PC-3 (cell line): Measurements from ENCODE around the gene ANAPC2. TPM values are rescaled to one million over a fixed set of nuclear protein-coding genes. Genes with fewer than 3 reads are reported as not detected.

Experiments used
- ATAC-seq: fragments of 200-7000 bp; cut with Tn5 transposase; 2 replicates; pipeline ENCODE4 v1.9.1; 2020; ENCODE audit warnings: mild to moderate bottlenecking, moderate library complexity
- BruUV-seq: library from RNA; stranded (reverse); fragments of 400-500 nt; replicated peaks from 2 replicates; lab custom pipeline; 2021; lab: Mats Ljungman, UMichigan
- CTCF ChIA-PET: fragments of 300-600 bp; sonication (Branson Sonifier 250); formaldehyde crosslinking; loops from one replicate; lab custom pipeline; 2022; ENCODE audit warnings: antibody characterized with exemption; lab: Charles Lee
- POLR2A ChIA-PET: fragments of 300-600 bp; sonication (Branson Sonifier 250); formaldehyde crosslinking; loops from one replicate; lab custom pipeline; 2022; ENCODE audit warnings: antibody characterized with exemption; ENCODE audit not compliant: unreplicated experiment; lab: Charles Lee
- DNase-seq: peaks from one replicate; pipeline ENCODE4 v3.0.0-alpha.2; 2015
- H2AFZ ChIP-seq: fragments of 300-600 bp; sonication (generic); 2 replicates; pipeline ENCODE4 v1.6.0; 2016; ENCODE audit warnings: antibody characterized with exemption, low read length
- H3F3A ChIP-seq: fragments of 300-600 bp; sonication (generic); one replicate; pipeline ENCODE4 v1.6.0; 2017; ENCODE audit warnings: antibody characterized with exemption, low read length, control low read depth, mild to moderate bottlenecking; ENCODE audit not compliant: unreplicated experiment
- H3K27ac ChIP-seq: fragments of 300-600 bp; sonication (generic); 2 replicates; pipeline ENCODE4 v1.5.1; 2016; ENCODE audit warnings: mild to moderate bottlenecking, low read length
- H3K27me3 ChIP-seq: fragments of 300-600 bp; sonication (generic); 2 replicates; pipeline ENCODE4 v1.6.1; 2016; ENCODE audit warnings: low read length, mixed read lengths
- H3K36me3 ChIP-seq: fragments of 300-600 bp; sonication (generic); 2 replicates; pipeline ENCODE4 v1.6.1; 2016; ENCODE audit warnings: low read depth, mixed run types, low read length, mixed read lengths
- H3K4me1 ChIP-seq: fragments of 300-600 bp; sonication (generic); 2 replicates; pipeline ENCODE4 v1.5.1; 2016; ENCODE audit warnings: low read length; ENCODE audit not compliant: insufficient read depth
- H3K4me2 ChIP-seq: fragments of 300-600 bp; sonication (generic); 2 replicates; pipeline ENCODE4 v1.6.0; 2016; ENCODE audit warnings: low read length
- H3K4me3 ChIP-seq: fragments of 300-600 bp; sonication (generic); 2 replicates; pipeline ENCODE4 v1.5.1; 2016; ENCODE audit warnings: mild to moderate bottlenecking, low read length, mixed read lengths
- H3K79me2 ChIP-seq: fragments of 300-600 bp; sonication (generic); 2 replicates; pipeline ENCODE4 v1.6.1; 2017; ENCODE audit warnings: low read length, mixed read lengths
- H3K9ac ChIP-seq: fragments of 300-600 bp; sonication (generic); 2 replicates; pipeline ENCODE4 v1.6.0; 2016; ENCODE audit warnings: mild to moderate bottlenecking, low read length
- H3K9me2 ChIP-seq: fragments of 300-600 bp; sonication (generic); replicated peaks from 2 replicates; pipeline ENCODE4 v1.6.1; 2016; ENCODE audit warnings: mixed run types, low read length, mixed read lengths
- H3K9me3 ChIP-seq: fragments of 300-600 bp; sonication (generic); 2 replicates; pipeline ENCODE4 v1.6.1; 2016; ENCODE audit warnings: low read length, mixed read lengths
- H4K20me1 ChIP-seq: fragments of 300-600 bp; sonication (generic); 2 replicates; pipeline ENCODE4 v1.6.1; 2016; ENCODE audit warnings: low read length, mixed read lengths
- CTCF ChIP-seq: fragments of 300-600 bp; sonication (generic); conservative IDR thresholded peaks from 2 replicates; pipeline ENCODE4 v1.5.1; 2017; ENCODE audit warnings: antibody characterized with exemption, low read depth, mild to moderate bottlenecking, low read length
- EZH2 ChIP-seq: fragments of 300-600 bp; sonication (generic); IDR thresholded peaks from one replicate; pipeline ENCODE4 v1.6.1; 2017; ENCODE audit warnings: antibody characterized with exemption, mild to moderate bottlenecking, low read length; ENCODE audit not compliant: unreplicated experiment
- EZH2phosphoT487 ChIP-seq: fragments of 300-600 bp; sonication (generic); IDR thresholded peaks from 2 replicates; pipeline ENCODE4 v1.6.1; 2018; ENCODE audit warnings: mild to moderate bottlenecking, antibody characterized with exemption, low read length, borderline replicate concordance
- intact Hi-C: fragments of 100-400 bp; cut with micrococcal nuclease; formaldehyde crosslinking; loops from 2 replicates; pipeline ENCODE4 v1.9.0; 2023
- total RNA-seq: library from RNA; depleted of rRNA; stranded (reverse); fragments of >200 nt; gene quantifications from 2 replicates; pipeline ENCODE4 v1.2.3, GENCODE V29; 2014

Gene ANAPC2
- total RNA-seq, 1 experiment from 2014 or later = 21.6 TPM

DNA sequence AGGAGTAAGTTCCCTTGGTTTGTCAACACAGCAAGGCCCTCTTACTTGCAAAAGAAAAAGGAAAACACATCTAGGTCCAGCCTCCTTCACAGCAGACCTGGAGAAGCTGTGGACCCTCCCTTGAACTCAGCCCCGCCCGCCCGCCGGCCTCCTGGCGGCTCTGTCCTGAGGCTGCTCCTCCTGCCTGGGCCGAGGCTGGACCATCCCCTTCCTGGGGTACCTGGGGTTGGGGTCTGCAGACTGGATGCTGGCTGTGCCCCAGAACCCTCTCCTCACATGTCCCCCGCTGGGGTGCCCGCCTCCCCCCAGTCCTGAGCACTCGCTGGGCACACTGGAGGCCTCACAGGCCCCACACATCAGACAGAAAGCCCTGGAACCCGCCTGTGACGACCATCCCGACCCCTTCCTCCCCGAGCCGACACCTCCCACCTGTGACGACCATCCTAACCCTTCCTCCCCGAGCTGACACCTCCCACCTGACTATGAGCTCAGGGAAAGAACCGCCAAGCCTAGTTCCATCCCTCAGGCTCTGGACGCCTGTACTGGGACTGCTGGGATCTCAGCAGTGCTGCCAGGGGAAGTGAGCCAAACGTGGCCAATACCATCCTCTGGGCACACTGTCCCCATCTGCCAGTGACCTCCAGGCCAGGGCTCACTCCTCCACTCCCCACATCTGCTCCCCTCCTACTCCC lies 9.3 kb downstream of the ANAPC2 start:
- no peaks in the 10 kb centered on the region for H3K9me3 ChIP-seq
- ATAC-seq = no peak
- no peaks in the 10 kb centered on the region for H3K36me3 ChIP-seq
- H3K9me2 ChIP-seq = no peaks in the 10 kb centered on the region
- H3K4me1 ChIP-seq = no peaks in the 10 kb centered on the region
- no peak overlapping the region for H3K4me3 ChIP-seq
- no peaks in the 10 kb centered on the region for H3K79me2 ChIP-seq
- no peak overlapping the region for H3K27ac ChIP-seq
- no TSS peak for BruUV-seq
- H3K4me2 ChIP-seq = no peak overlapping the region
- H3K9ac ChIP-seq = no peak overlapping the region
- no peak overlapping the region for H2AFZ ChIP-seq
- ChIA-PET CTCF (no interaction called here), POLR2A (interaction anchor here (0.6 kb wide), 1 partner anchor 49 kb away, joined by 3 read pairs; no protein-coding TSS in a partner anchor)
- no peaks in the 10 kb centered on the region for H3K27me3 ChIP-seq
- DNase-seq = no peak
- TF ChIP-seq CTCF (no peak), EZH2 (no peak), EZH2phosphoT487 (no peak)
- H3F3A ChIP-seq = no peaks in the 10 kb centered on the region
- H4K20me1 ChIP-seq = no peaks in the 10 kb centered on the region
- intact Hi-C loops = no loop called here

DNA sequence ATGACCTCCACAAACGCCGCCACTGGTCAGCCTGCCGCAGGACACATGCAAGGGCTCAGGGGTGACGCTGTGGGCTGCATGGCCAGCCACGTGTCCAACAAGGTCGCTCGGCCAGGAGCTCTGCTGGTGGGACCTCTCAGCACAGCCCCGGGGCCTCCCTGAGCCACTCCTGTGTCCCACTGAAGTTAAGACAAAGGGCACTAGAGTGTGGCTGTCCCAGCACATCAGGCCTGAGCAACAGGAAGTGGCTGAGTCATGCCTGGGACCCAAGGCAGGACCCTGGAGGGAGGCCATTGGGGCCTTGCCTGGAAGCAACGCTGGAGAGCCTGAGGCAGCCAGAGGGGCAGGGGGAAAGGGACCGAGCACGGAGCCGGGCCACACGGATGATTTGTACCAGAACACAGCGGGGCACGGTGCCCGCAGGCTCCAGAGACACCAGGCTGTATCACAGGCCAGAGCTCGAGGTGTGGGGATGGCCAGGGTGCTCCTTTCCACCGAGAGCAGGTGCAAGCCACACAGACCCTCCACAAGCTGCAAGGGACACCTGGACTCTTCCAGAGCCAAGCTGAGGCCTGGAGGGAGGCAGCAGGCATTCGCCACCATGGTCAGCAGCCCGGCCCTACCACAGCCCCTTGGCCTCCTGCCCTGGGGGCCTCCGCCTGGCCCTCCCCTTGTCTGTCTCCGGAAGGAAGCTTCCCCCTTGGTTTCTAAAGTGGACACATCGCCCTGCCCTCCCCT lies 10.0 kb downstream of the ANAPC2 start:
- H3K4me2 ChIP-seq = no peak overlapping the region
- H3K36me3 ChIP-seq = no peaks in the 10 kb centered on the region
- H3K4me1 ChIP-seq = no peaks in the 10 kb centered on the region
- no peak overlapping the region for H2AFZ ChIP-seq
- TF ChIP-seq EZH2 = no peak
- TF ChIP-seq EZH2phosphoT487 = no peak
- TF ChIP-seq CTCF = no peak
- H3K27me3 ChIP-seq = no peaks in the 10 kb centered on the region
- H3K79me2 ChIP-seq = no peaks in the 10 kb centered on the region
- no TSS peak for BruUV-seq
- no peaks in the 10 kb centered on the region for H3F3A ChIP-seq
- no peaks in the 10 kb centered on the region for H3K9me3 ChIP-seq
- H4K20me1 ChIP-seq = no peaks in the 10 kb centered on the region
- intact Hi-C loops = no loop called here
- H3K9ac ChIP-seq = no peak overlapping the region
- ChIA-PET POLR2A (interaction anchor here (0.6 kb wide), 1 partner anchor 49 kb away, joined by 3 read pairs; no protein-coding TSS in a partner anchor), CTCF (no interaction called here)
- no peak overlapping the region for H3K4me3 ChIP-seq
- no peaks in the 10 kb centered on the region for H3K9me2 ChIP-seq
- DNase-seq (no peak), ATAC-seq (peak; percentile 39; the same call in 1 of the 2 replicates)
- H3K27ac ChIP-seq = no peak overlapping the region
